HL-60 (cell line): ENCODE data around the gene TOGARAM1.

Experiments
- DNase-seq, 2 experiments: peaks; one replicate each; pipeline ENCODE4 v3.0.0-alpha.2; 2010 to 2020; ENCODE audit warnings: low read depth in 1 of 2, low spot score in 1 of 2
- H3K27ac ChIP-seq: fragments of 250-450 bp; sonication (Bioruptor Pico); replicated peaks from 2 replicates; pipeline ENCODE4 v1.5.1; 2020; ENCODE audit warnings: mild to moderate bottlenecking, moderate library complexity
- H3K27me3 ChIP-seq: fragments of 250-450 bp; sonication (Bioruptor Pico); 2 replicates; pipeline ENCODE4 v1.5.1; 2021; ENCODE audit warnings: mild to moderate bottlenecking, moderate library complexity; ENCODE audit not compliant: insufficient read depth, poor library complexity, severe bottlenecking
- H3K4me3 ChIP-seq: replicated peaks from 2 replicates; pipeline ENCODE4 v1.5.1; 2011; ENCODE audit warnings: mild to moderate bottlenecking, control low read depth, low read length; ENCODE audit not compliant: insufficient read depth
- CTCF ChIP-seq: IDR thresholded peaks from one replicate; pipeline ENCODE4 v1.5.1; 2011; ENCODE audit warnings: low read length, control low read depth, inconsistent platforms; ENCODE audit not compliant: insufficient read depth
- GABPA ChIP-seq: IDR thresholded peaks from 2 replicates; pipeline ENCODE4 v1.6.1; 2012; ENCODE audit warnings: low read depth
- POLR2AphosphoS5 ChIP-seq: IDR thresholded peaks from 2 replicates; pipeline ENCODE4 v1.6.1; 2012; ENCODE audit warnings: low read depth
- REST ChIP-seq: IDR thresholded peaks from 2 replicates; pipeline ENCODE4 v1.6.1; 2012; ENCODE audit warnings: low read depth; ENCODE audit not compliant: insufficient replicate concordance
- SPI1 ChIP-seq: IDR thresholded peaks from 2 replicates; pipeline ENCODE4 v1.6.1; 2012; ENCODE audit warnings: low read depth, mild to moderate bottlenecking, borderline replicate concordance

TOGARAM1 gene

GRCh38 chr14:45028107-45028626, 66.2 kb downstream of the TOGARAM1 start:
- H3K27me3 ChIP-seq: no peaks in the 10 kb centered on the region
- no peak overlapping the region for H3K27ac ChIP-seq
- TF ChIP-seq CTCF: no peak
- TF ChIP-seq SPI1: no peak
- TF ChIP-seq REST: no peak
- TF ChIP-seq GABPA: no peak
- no peak for TF ChIP-seq POLR2AphosphoS5
- no peak overlapping the region for H3K4me3 ChIP-seq
- DNase-seq: no peak

- TF ChIP-seq CTCF: no peak
- no peak for TF ChIP-seq GABPA
- no peak for TF ChIP-seq SPI1
- TF ChIP-seq REST: no peak
- no peak for TF ChIP-seq POLR2AphosphoS5
- Histone ChIP-seq H3K27me3 (no peaks in the 10 kb centered on the region), H3K4me3 (no peak overlapping the region), H3K27ac (no peak overlapping the region)
- no peak for DNase-seq
Measured at GRCh38 chr14:45034730-45035129, 72.7 kb downstream of the TOGARAM1 start.

GRCh38 chr14:45038256-45038655, 76.3 kb downstream of the TOGARAM1 start:
- TF ChIP-seq REST (no peak), CTCF (no peak), GABPA (no peak), SPI1 (no peak), POLR2AphosphoS5 (no peak)
- H3K27ac ChIP-seq: no peak overlapping the region
- no peak for DNase-seq
- H3K4me3 ChIP-seq: no peak overlapping the region
- no peaks in the 10 kb centered on the region for H3K27me3 ChIP-seq
